GM19043 (cell line): ENCODE measurements around the gene SDHAF1.
"Not testable (repeated sequence)": the region's sequence is repeated elsewhere in the genome, so short reads cannot be mapped to it uniquely, and the experiment has no call there.

ENCODE experiments used
- ATAC-seq: cut with Tn5 transposase; IDR thresholded peaks from one replicate; pipeline ENCODE4 v1.9.1; 2021; ENCODE audit warnings: low read depth; ENCODE audit not compliant: unreplicated experiment

SDHAF1 gene

DNA sequence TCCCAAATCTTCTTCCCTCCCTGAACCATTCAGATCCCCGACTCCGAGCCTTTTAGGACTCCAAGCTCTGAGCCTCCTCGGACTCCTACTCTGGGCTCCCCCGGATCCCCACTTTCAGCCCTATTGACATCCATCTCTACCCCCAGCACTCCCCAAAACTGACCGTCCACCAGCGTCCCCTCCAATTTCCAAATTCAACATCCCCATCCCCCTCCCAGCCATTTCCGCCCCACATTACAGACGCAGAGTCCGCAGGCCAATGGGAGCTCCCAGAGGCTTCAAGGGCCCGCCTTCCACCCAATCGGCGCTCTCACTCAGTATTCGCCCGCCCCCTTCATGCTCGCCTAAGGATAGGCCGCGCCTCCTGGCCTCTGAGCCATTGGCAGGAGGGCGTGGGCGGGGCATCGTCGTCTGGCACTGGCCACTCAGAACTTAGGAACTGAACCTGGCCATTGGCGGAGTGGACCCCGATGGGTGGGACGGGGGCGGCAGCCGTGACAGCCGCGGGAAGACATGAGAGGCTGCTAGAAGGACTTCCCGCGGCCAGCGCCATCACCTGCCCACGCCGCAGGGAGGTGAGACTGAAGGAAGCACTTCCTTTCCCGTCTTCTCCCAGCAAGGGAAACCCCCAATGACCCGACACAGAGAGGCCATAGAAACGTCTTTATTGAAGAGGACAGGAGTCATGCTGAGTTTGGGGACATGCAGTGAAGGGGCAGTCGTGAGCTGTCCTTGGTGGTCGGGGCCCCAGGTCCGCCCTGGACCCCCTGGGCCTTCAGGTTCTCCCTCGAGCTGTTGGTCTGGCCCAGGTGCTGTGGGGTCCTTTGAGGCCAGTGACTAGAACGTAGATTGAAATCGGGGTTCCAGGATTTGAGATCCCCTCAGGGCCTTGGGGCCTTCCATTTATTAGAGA, 19.3 kb downstream of the SDHAF1 start, which contains the start of gene ALKBH6:
Gene ALKBH6 (minus strand): TSS at position 202 of the 913 bp plus-strand sequence. CDS start 816 bp downstream, outside the sequence.
- peak; percentile 93 for ATAC-seq

DNA sequence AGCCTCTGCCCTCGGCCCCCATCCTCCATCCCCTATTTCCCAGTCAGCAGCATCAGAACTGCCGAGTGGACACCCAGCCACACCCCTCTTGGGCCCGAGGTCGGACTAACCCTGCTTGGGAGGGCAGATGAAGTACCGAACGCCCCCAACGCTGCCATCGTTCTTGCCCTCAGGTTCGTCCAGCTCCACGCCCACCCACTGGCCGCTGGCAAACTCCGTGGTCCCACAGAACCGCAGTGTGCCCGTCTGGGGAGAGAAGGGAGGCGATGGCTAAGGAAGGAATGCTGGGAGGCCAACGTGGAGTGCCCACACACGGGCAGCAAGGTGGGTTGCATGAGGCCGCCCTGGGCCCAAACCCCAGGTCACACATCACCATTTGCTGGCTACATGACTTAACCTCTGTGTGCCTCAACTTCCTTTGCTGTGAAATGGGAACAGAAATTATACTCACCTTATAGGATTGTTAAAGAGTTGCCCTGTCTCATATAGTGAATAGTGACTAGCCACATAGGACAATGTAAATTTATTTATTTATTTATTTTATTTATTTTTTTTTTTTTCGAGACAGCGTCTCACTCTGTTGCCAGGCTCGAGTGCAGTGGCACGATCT, 24.2 kb downstream of the SDHAF1 start:
- no peak for ATAC-seq

DNA sequence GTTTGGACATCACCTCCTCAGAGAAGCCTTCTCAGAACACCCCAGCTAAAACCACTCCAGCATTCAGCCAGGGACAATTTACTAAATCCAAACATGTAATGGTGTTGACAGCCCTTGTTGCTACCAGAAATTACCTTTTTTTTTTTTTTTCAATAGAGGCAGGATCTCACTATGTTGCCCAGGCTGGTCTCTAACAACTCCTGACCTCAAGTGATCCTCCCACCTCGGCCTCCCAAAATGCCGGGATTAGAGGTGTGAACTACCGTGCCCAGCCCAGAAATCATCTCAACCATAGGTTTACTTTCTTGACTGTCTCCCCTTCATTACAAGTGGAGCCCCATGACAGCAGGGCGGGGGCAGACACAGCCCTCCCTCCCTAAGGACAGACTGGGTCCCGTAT, 28.4 kb downstream of the SDHAF1 start:
- no peak for ATAC-seq

DNA sequence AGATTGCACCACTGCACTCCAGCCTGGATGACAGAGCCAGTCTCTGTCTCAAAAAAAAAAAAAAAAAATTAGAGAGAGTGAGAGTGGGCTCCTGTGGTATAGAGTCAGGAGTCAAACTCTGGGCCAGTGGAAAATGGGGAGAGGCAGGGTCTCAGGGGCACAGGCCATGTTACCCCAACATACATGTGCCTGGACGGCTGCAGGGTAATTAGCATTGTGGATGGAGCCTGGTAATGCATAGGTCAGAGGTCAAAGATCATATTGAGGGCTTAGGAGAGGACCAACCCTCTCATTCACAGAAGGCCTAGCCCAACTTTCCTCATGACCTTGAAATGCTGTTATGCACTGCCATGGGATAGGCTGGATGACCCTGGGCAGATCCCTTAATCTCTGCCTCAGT, 30.6 kb downstream of the SDHAF1 start:
- no peak for ATAC-seq

DNA sequence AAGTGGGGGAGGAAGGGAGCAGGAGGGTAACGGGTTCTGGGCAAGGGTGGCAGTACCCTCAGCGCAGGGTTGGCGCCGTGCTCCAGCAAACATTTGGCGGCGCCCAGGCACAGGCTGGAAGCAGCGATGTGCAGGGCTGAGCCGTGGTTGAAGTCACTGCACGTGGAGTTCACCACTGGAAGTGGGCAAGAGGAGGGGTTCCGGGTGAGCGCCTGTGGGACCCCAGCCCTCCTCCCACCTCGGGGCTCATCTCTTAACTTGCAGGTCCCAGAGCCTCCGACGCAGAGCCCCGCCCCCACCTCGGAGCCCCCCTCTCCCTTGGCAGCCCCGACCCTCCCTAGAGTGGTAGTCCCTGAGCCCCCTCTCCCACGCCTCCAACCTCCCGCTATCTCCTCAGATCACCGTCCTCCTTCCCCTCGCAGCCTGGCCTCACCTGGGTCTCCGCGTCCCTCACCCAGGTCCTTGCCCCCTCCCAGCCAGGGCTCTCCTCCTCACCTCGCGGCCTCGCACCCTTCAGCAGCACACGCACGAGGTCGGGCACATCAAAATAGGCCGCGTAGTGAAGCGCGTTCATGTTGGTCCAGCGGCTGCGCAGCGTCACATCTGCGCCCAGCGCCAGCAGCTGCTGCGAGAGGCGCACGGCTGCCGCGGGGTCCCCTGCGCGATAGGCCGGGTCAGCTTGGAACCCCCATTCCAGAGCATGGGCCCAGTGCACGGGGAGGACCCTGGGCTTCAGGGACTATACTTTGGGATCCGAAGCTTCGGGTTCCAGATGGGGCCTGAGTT, 31.3 kb downstream of the SDHAF1 start:
- ATAC-seq = no peak

DNA sequence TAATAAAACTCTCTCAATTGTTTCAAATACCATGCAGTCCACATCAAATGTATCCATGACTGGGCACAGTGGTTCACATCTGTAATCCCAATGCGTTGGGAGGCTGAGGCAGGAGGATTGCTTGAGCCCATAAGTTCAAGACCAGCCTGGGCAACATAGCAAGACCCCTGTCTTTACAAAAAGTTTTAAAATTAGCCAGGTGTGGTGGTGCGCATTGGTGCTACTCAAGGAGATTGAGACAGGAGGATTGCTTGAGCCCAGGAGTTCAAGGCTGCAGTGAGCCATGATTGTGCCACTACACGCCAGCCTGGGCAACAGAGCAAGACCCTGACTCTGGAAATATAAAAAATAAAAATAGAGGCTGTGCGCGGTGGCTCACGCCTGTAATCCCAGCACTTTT, 32.7 kb downstream of the SDHAF1 start:
- ATAC-seq = no peak

DNA sequence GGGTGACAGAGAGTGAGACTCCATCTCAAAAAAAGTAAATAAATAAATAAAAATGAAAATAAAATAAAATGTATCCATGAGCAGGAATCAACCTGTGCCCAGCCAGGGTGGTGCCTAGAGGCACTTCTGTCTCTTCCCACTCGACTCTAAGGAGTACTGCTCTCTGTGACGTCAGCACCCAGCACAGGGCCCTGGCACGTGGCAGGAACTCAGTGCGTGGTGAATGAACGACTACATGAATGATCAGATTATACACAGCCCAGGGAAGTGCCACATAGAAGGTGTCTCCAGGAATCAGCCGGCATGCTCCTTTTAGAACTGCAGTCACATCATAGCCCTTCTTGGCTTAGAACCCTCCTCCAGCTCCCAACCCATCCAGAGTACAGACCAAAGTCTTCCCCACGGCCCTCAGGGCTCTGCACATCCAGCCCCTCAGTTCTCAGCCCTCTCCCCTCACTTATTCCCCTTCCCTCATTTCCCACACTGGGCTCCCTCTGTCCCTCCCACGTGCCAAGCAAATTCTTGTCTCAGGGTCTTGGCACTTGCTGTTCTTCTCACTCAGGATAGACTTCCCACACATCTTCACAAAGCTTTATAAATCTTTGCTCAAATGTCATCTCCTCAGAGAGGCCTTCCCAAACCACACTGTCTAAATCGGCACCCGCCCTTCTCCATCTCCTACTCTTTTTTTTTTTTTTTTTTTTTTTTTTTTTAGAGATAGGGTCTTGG, 33.5 kb downstream of the SDHAF1 start:
- no peak for ATAC-seq

DNA sequence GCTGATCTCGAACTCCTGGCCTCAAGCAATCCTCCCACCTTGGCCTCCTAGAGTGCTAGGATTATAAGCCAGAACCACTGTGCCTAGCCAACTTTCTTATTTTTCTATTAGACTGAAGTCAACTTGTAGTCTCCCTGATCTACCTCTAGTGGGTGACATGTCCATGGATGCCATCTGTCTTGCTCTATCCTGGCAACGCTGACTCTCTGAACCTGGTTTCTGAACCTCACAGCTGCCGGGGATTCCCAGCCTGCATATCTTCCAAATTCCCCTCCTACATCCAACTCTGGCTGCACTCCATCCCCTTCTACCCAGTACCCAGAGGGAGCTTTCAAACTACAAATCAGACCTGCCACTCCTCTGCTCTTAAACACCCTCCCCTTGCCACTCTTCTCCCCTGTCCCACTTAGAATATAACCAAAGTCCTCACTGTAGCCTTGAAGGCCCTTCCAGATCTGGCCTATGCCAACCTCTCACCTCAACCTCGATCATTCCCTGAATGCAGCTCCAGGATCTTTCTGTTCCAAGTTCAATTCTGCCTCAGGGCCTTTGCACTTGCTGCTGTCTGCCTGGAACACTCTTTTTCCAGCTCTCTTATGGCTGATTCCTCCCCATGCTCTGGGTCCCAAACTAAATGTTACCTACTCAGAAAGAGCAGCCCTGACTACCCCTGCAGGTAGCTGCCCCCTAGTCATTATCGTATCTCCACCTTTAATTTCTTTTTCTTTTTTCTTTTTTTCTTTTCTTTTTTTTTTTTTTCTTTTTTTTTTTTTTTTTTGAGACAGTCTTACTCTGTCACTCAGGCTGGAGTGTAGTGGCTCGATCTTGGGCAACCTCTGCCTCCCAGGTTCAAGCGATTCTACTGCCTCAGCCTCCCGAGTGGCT, 35.5 kb downstream of the SDHAF1 start:
- ATAC-seq = no peak

DNA sequence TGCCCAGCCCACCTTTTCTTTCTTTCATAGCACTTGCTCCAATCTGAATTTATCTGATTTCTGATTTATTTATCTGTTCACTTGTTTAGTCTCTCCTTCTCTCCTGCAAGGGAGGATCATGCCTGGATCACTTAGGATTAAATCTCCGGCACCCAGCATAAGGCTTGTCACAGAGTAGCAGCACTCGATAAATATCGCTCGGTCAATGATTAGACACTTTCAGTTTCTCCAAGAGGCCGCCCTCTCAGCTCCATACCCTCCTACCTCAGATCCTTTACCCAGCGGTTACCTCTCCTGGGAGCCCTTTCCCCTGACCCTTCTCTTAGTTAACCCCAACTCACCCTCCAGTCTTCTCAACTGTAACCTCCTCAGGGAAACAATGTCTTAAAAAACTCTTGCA, 36.3 kb downstream of the SDHAF1 start:
- no peak for ATAC-seq

DNA sequence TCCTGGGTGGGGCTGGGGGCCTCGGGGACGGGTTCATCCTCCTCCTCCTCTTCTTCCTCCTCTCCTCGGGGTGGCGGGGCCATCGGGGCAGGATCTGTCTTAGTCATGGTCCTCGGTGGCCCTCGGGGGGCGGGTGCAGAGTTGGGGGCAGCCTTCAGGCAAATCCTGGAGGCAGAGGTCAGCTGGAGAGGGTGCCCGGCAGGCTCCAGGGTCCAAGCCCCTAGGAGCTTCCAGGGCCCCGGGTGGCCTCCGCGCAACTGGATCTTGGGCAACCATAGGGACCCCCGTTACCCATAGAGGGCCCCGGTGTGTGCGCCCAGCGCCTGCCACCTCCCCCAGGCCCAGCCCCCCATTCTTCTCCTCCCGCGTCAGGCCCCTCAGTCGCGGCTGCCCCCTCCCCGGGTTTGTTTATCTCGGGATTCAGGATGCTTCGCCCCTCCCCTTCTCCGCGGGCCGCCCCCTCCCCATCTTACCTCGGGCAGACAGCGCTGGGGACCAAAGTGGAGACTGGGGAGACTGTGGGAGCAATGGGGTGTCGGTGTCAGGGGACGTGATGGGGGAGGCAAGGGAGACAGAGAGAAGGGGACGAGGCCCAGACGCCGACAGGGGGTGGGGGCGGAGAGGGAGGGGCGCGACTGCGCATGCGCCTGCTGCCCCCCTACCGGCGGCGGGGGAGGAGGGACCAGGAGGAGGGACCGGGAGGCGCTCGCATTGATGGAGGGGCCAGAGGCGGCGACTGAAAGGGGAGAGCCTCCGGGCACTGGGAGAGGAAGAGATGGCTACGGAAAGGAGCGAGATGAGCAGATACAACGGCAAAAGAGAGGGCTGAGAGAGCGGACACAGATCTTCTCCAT, 37.5 kb downstream of the SDHAF1 start, which contains the start of gene CLIP3:
Gene CLIP3 (minus strand): TSS at position 623 of the 854 bp plus-strand sequence. CDS start 516 bp downstream, at position 107.
- ATAC-seq = no peak

DNA sequence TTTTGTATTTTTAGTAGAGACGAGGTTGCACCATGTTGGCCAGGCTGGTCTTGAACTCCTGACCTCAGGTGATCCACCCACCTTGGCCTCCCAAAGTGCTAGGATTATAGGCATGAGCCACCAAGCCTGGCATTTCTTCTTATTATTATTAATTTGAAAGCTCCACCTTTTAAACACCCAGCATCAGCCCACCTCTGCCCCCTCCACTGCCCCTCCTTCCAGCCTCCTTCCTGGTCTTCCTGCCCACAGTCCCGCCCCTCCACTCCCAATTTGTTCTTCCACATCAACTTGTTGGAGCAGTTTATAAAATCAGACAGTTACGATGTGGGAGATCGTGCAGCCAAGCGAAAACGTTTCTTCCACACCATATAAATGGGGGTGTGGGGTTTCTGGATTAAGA, 45.5 kb downstream of the SDHAF1 start:
- no peak for ATAC-seq

DNA sequence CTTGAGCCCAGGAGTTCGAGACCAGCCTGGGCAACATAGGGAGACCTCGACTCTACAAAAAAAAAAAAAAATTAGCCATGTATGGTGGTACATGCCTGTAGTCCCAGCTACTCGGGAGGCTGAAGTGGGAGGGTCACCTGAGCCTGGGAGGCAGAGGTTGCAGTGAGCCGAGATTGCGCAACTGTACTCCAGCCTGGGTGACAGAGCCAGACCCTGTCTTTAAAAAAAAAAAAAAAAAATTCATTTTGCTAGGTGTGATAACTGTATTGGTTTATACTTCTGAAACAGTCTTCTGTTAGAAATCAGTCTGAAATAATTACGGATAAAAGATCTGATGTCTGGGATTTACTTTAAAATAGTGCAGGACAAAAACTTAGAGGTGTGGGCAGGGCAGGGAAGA, 46.1 kb downstream of the SDHAF1 start:
- not testable (repeated sequence) for ATAC-seq

DNA sequence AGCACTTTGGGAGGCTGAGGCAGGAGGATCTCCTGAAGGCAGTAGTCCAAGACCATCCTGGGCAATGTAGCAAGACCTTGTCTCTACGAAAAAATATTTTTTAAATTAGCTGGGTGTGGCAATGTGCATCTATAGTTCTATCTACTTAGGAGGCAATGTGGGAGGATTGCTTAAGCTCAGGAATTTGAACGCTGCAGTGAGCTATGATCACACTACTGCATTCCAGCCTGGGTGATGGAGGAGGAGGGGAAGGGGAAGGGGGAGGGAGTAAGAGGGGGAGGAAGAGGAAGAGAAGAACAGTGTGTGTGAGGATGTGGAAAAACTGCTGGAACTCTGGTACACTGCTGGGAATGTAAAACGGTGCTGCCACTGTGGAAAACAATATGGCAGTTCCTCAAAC, 46.8 kb downstream of the SDHAF1 start:
- ATAC-seq = no peak

DNA sequence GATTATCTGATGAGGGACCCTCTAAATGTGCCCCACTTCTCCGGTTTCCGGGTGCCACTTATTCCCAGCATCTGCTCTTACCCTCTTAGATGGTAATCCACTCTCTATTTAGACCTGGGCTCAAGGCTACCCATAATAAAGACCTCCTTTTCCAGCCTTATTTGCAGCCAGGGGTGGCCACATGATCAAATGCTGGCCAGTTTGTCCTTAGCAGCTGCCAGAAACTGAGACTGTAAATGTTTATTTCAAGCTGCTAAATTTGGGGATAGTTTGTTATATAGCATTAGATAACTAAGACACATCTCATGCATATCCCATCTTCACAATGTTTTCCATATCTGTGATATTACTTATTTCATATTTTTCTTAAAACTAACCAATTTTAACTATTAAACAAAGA, 49.0 kb downstream of the SDHAF1 start:
- ATAC-seq = no peak
